Trophoblast cell (in vitro differentiated cells and primary cell): ENCODE measurements around the gene DYNC2LI1.

Source experiments
- DNase-seq, 2 donors: peaks; one replicate each; pipeline ENCODE4 v3.0.0-alpha.2; 2016
- H2AFZ ChIP-seq: 2 replicates; pipeline ENCODE4 v1.6.1; 2013; ENCODE audit warnings: low read length, moderate library complexity, mild to moderate bottlenecking; ENCODE audit not compliant: insufficient read depth, poor library complexity
- H2AK5ac ChIP-seq: 2 replicates; pipeline ENCODE4 v1.6.1; 2013; ENCODE audit warnings: mild to moderate bottlenecking, low read length
- H2BK120ac ChIP-seq: 2 replicates; pipeline ENCODE4 v1.6.1; 2013; ENCODE audit warnings: low read length, mild to moderate bottlenecking, moderate library complexity; ENCODE audit not compliant: insufficient read depth, poor library complexity
- H2BK12ac ChIP-seq: 2 replicates; pipeline ENCODE4 v1.6.1; 2013; ENCODE audit warnings: mild to moderate bottlenecking, low read length, moderate library complexity
- H2BK5ac ChIP-seq: 2 replicates; pipeline ENCODE4 v1.6.1; 2013; ENCODE audit warnings: low read length, low read depth, moderate library complexity, mild to moderate bottlenecking; ENCODE audit not compliant: poor library complexity
- H3K14ac ChIP-seq: 2 replicates; pipeline ENCODE4 v1.6.1; 2013; ENCODE audit warnings: mild to moderate bottlenecking, low read length
- H3K18ac ChIP-seq: 2 replicates; pipeline ENCODE4 v1.6.1; 2013; ENCODE audit warnings: mild to moderate bottlenecking, low read length
- H3K23ac ChIP-seq: 2 replicates; pipeline ENCODE4 v1.6.1; 2013; ENCODE audit warnings: low read length
- H3K27ac ChIP-seq: 2 replicates; pipeline ENCODE4 v1.5.1; 2013; ENCODE audit warnings: low read depth, mild to moderate bottlenecking, inconsistent platforms, low read length, moderate library complexity
- H3K27me3 ChIP-seq: 2 replicates; pipeline ENCODE4 v1.6.1; 2013; ENCODE audit warnings: inconsistent platforms, mild to moderate bottlenecking, low read length, moderate library complexity; ENCODE audit not compliant: insufficient read depth
- H3K36me3 ChIP-seq, 2 experiments: 1 replicate in 1 of 2; 2 replicates in 1 of 2; pipeline ENCODE4 v1.6.1; 2013; ENCODE audit warnings: low read length in 2 of 2, mild to moderate bottlenecking in 2 of 2, moderate library complexity in 1 of 2; ENCODE audit not compliant: insufficient read depth in 2 of 2, control insufficient read depth in 1 of 2
- H3K4ac ChIP-seq: 2 replicates; pipeline ENCODE4 v1.6.1; 2013; ENCODE audit warnings: low read depth, mild to moderate bottlenecking, low read length, moderate library complexity
- H3K4me1 ChIP-seq, 2 experiments: 1 replicate in 1 of 2; 2 replicates in 1 of 2; pipeline ENCODE4 v1.6.1; 2013; ENCODE audit warnings: low read length in 2 of 2, mild to moderate bottlenecking in 2 of 2, moderate library complexity in 1 of 2; ENCODE audit not compliant: insufficient read depth in 2 of 2, control insufficient read depth in 1 of 2
- H3K4me2 ChIP-seq: 2 replicates; pipeline ENCODE4 v1.6.1; 2013; ENCODE audit warnings: inconsistent platforms, mild to moderate bottlenecking, low read length, moderate library complexity
- H3K4me3 ChIP-seq: 2 replicates; pipeline ENCODE4 v1.5.1; 2013; ENCODE audit warnings: mild to moderate bottlenecking, low read depth, low read length, inconsistent platforms
- H3K79me1 ChIP-seq: one replicate; pipeline ENCODE4 v1.6.1; 2013; ENCODE audit warnings: low read length
- H3K79me2 ChIP-seq: 2 replicates; pipeline ENCODE4 v1.6.1; 2013; ENCODE audit warnings: low read length, mild to moderate bottlenecking; ENCODE audit not compliant: control insufficient read depth, insufficient read depth, poor library complexity
- H3K9ac ChIP-seq: 2 replicates; pipeline ENCODE4 v1.6.1; 2013; ENCODE audit warnings: mild to moderate bottlenecking, low read length
- H3K9me3 ChIP-seq: 2 replicates; pipeline ENCODE4 v1.6.1; 2013; ENCODE audit warnings: low read depth, mild to moderate bottlenecking, control low read depth, inconsistent platforms, low read length; ENCODE audit not compliant: insufficient read depth
- H4K12ac ChIP-seq: 2 replicates; pipeline ENCODE4 v1.6.1; 2013; ENCODE audit warnings: low read depth, mild to moderate bottlenecking, low read length, moderate library complexity
- H4K8ac ChIP-seq: 2 replicates; pipeline ENCODE4 v1.6.1; 2013; ENCODE audit warnings: low read depth, mild to moderate bottlenecking, low read length, moderate library complexity
- H4K91ac ChIP-seq: one replicate; pipeline ENCODE4 v1.6.1; 2013; ENCODE audit warnings: low read depth, mild to moderate bottlenecking, low read length, moderate library complexity
- WGBS: extraction: QIAGEN DNeasy Blood & Tissue Kit; methylation state at CpG from one replicate; pipeline ENCODE4 v1.1.7; 2013; ENCODE audit warnings: missing lambda C conversion rate; ENCODE audit not compliant: insufficient read length, insufficient coverage; ENCODE audit errors: extremely low coverage; 5-methylcytosine and 5-hydroxymethylcytosine counted together

DYNC2LI1 gene

GRCh38 chr2:43846140-43846793, 72.4 kb downstream of the DYNC2LI1 start:
- no peaks in the 10 kb centered on the region for H3K79me2 ChIP-seq

GRCh38 chr2:43848214-43848613, 74.4 kb downstream of the DYNC2LI1 start:
- Histone ChIP-seq H3K9me3 (no peaks in the 10 kb centered on the region), H3K79me1 (no peaks in the 10 kb centered on the region), H2AK5ac (no peak overlapping the region), H4K8ac (no peak overlapping the region), H3K27me3 (no peaks in the 10 kb centered on the region), H3K18ac (no peak overlapping the region), H3K4ac (no peak overlapping the region), H2BK12ac (no peak overlapping the region), H3K4me3 (no peak overlapping the region), H2BK120ac (no peak overlapping the region), H2AFZ (no peak overlapping the region), H3K9ac (no peak overlapping the region), H3K36me3 (no peaks in the 10 kb centered on the region), H3K14ac (no peak overlapping the region), H3K4me2 (no peak overlapping the region), H2BK5ac (no peak overlapping the region), H3K27ac (no peak overlapping the region), H4K91ac (no peak overlapping the region), H3K23ac (no peak overlapping the region), H4K12ac (no peak overlapping the region), H3K4me1 (no peaks in the 10 kb centered on the region), H3K79me2 (no peaks in the 10 kb centered on the region)
- peak; percentile 5 to 38 for DNase-seq
- WGBS: no CpG with 5 or more reads among the region's 1 CpG

More at GRCh38 chr2:43846140-43846793, 72.4 kb downstream of the DYNC2LI1 start:
- no peak overlapping the region for H2BK120ac ChIP-seq
- no peak overlapping the region for H3K18ac ChIP-seq
- no peak overlapping the region for H3K14ac ChIP-seq
- no peak overlapping the region for H3K4me3 ChIP-seq
- no peak overlapping the region for H2BK12ac ChIP-seq
- no peaks in the 10 kb centered on the region for H3K79me1 ChIP-seq
- no peak overlapping the region for H3K4me2 ChIP-seq
- DNase-seq: no peak
- no peaks in the 10 kb centered on the region for H3K27me3 ChIP-seq
- H3K4me1 ChIP-seq: no peaks in the 10 kb centered on the region
- no peak overlapping the region for H2AFZ ChIP-seq
- H3K9me3 ChIP-seq: no peaks in the 10 kb centered on the region
- H3K23ac ChIP-seq: no peak overlapping the region
- H2AK5ac ChIP-seq: no peak overlapping the region
- no peak overlapping the region for H4K8ac ChIP-seq
- no CpG with 5 or more reads among the region's 5 CpGs for WGBS
- no peak overlapping the region for H3K4ac ChIP-seq
- H4K12ac ChIP-seq: no peak overlapping the region
- H2BK5ac ChIP-seq: no peak overlapping the region
- no peak overlapping the region for H3K9ac ChIP-seq
- H3K36me3 ChIP-seq: no peaks in the 10 kb centered on the region
- no peak overlapping the region for H4K91ac ChIP-seq
- H3K27ac ChIP-seq: no peak overlapping the region

GRCh38 chr2:43851011-43851980, 77.5 kb downstream of the DYNC2LI1 start:
- Histone ChIP-seq H2AK5ac (no peak overlapping the region), H3K4me2 (no peak overlapping the region), H4K91ac (no peak overlapping the region), H2AFZ (no peak overlapping the region), H3K9me3 (no peaks in the 10 kb centered on the region), H2BK5ac (no peak overlapping the region), H3K27ac (no peak overlapping the region), H3K27me3 (no peaks in the 10 kb centered on the region), H3K18ac (no peak overlapping the region), H3K23ac (no peak overlapping the region), H2BK12ac (no peak overlapping the region), H3K4me1 (no peaks in the 10 kb centered on the region), H3K9ac (no peak overlapping the region), H4K8ac (no peak overlapping the region), H3K79me1 (no peaks in the 10 kb centered on the region), H3K4me3 (no peak overlapping the region), H3K4ac (no peak overlapping the region), H4K12ac (no peak overlapping the region), H2BK120ac (no peak overlapping the region), H3K14ac (no peak overlapping the region), H3K79me2 (no peaks in the 10 kb centered on the region), H3K36me3 (no peaks in the 10 kb centered on the region)
- WGBS: no CpG with 5 or more reads among the region's 20 CpGs
- DNase-seq: no peak

- Histone ChIP-seq H2BK120ac (no peak overlapping the region), H3K4ac (no peak overlapping the region)
- no CpG with 5 or more reads among the region's 21 CpGs for WGBS
Observed at GRCh38 chr2:43852196-43852730, 78.4 kb downstream of the DYNC2LI1 start.

More at GRCh38 chr2:43852196-43852730, 78.4 kb downstream of the DYNC2LI1 start:
- Histone ChIP-seq H3K23ac (no peak overlapping the region), H2BK5ac (no peak overlapping the region), H3K4me3 (no peak overlapping the region), H3K9me3 (no peaks in the 10 kb centered on the region), H3K36me3 (no peaks in the 10 kb centered on the region), H3K79me1 (no peaks in the 10 kb centered on the region), H4K8ac (no peak overlapping the region), H3K4me2 (no peak overlapping the region), H3K14ac (no peak overlapping the region), H3K79me2 (no peaks in the 10 kb centered on the region), H4K12ac (no peak overlapping the region), H2AFZ (no peak overlapping the region), H2AK5ac (no peak overlapping the region), H3K27me3 (no peaks in the 10 kb centered on the region), H3K18ac (no peak overlapping the region), H2BK12ac (no peak overlapping the region), H4K91ac (no peak overlapping the region), H3K9ac (no peak overlapping the region), H3K27ac (no peak overlapping the region), H3K4me1 (no peaks in the 10 kb centered on the region)
- no peak for DNase-seq
